Prostate gland (tissue), 2 donors: ENCODE data around the gene PRKAA1. TPM values are rescaled to one million over a fixed set of nuclear protein-coding genes. Genes with fewer than 3 reads are reported as not detected.
"Not testable (repeated sequence)": the region's sequence is repeated elsewhere in the genome, so short reads cannot be mapped to it uniquely, and the experiment has no call there.

Source experiments
- DNase-seq: peaks from one replicate; pipeline ENCODE4 v3.0.0-alpha.2; 2019; ENCODE audit warnings: low spot score
- H3K27ac ChIP-seq, 2 donors: fragments of 200-600 bp; sonication (generic); 2 replicates each; pipeline ENCODE4 v1.5.1; 2017 to 2019
- H3K27me3 ChIP-seq: fragments of 200-600 bp; sonication (generic); replicated peaks from 2 replicates; pipeline ENCODE4 v1.5.1; 2019; ENCODE audit not compliant: insufficient read depth
- H3K36me3 ChIP-seq, 2 donors: fragments of 200-600 bp; sonication (generic); 1 replicate in 1 of 2; 2 replicates in 1 of 2; pipeline versions ENCODE4 v1.5.1 to v1.8.1; 2017 to 2019
- H3K4me1 ChIP-seq: fragments of 200-600 bp; sonication (generic); replicated peaks from 2 replicates; pipeline ENCODE4 v1.5.1; 2019
- H3K4me3 ChIP-seq, 2 donors: fragments of 200-600 bp; sonication (generic); 2 replicates each; pipeline ENCODE4 v1.5.1; 2017 to 2019
- H3K9me3 ChIP-seq: fragments of 200-600 bp; sonication (generic); 2 replicates; pipeline ENCODE4 v1.5.1; 2017
- CTCF ChIP-seq, 4 experiments: fragments of 200-600 bp in 2 of 4; fragments of 450-650 bp in 2 of 4; sonication (generic) in 2 of 4; IDR thresholded peaks; 1 replicate in 3 of 4; 2 replicates in 1 of 4; pipeline ENCODE4 v1.5.1; 2016 to 2019; ENCODE audit warnings: antibody characterized with exemption in 4 of 4, mild to moderate bottlenecking in 2 of 4, moderate library complexity in 2 of 4
- POLR2A ChIP-seq: fragments of 450-650 bp; IDR thresholded peaks from one replicate; pipeline ENCODE4 v1.6.1; 2016; ENCODE audit warnings: antibody characterized with exemption, mild to moderate bottlenecking
- POLR2AphosphoS5 ChIP-seq: sonication (generic); formaldehyde crosslinking; IDR thresholded peaks from one replicate; pipeline ENCODE4 v1.6.1; 2017; ENCODE audit warnings: antibody characterized with exemption
- WGBS: methylation state at CpG from one replicate; pipeline ENCODE4 v1.1.5; 2018; 5-methylcytosine and 5-hydroxymethylcytosine counted together
- intact Hi-C: fragments of 100-400 bp; cut with DNase I; formaldehyde crosslinking; loops from one replicate; pipeline ENCODE4 v1.14.2; 2022
- total RNA-seq, 2 donors: library from RNA; depleted of rRNA; stranded (reverse); fragments of >200 nt; gene quantifications; one replicate each; pipeline ENCODE4 v1.1.0, GENCODE V29; 2016

PRKAA1 gene
- total RNA-seq, 2 donors from 2014 or later = 64.9 to 110 TPM

DNA sequence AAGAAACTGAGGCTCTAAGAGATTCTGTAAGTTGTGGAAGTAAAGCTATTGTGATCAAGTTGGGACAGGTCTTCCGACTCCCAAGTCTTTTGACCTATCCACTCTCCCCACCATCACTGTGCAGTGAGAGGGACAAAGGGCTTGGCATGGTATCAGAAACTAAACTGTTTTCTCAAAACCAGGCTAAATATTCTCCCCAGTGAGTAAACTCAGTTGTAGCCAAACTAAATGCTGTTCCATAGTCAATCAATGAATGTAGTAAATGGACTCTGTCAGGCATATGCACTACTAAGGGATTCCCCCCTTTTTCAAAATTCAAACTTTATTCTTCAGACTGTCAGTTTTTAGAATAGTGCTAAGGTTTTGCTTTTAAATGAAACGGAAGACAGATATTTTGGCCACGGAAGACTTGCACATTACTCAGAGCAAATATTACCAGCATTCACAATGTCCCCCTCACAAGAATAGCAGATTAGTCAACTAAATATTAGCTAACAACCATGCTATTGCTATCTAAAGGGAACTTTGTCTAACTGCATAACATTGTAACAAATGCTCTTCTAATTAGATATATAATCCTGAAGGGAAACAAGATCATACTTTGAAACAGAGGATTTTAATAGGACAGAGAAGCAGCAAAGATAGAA is 7.1 kb downstream of the PRKAA1 start:
- Histone ChIP-seq H3K27me3 (no peaks in the 10 kb centered on the region), H3K27ac (no peak overlapping the region), H3K9me3 (no peaks in the 10 kb centered on the region), H3K4me1 (peaks cover 5% of the 10 kb centered on the region), H3K36me3 (no peaks in the 10 kb centered on the region), H3K4me3 (no peak overlapping the region)
- no peak for DNase-seq
- WGBS = 53% methylated on average over 3 of the region's 3 CpGs
- TF ChIP-seq POLR2AphosphoS5 = no peak
- intact Hi-C loops = no loop called here

DNA sequence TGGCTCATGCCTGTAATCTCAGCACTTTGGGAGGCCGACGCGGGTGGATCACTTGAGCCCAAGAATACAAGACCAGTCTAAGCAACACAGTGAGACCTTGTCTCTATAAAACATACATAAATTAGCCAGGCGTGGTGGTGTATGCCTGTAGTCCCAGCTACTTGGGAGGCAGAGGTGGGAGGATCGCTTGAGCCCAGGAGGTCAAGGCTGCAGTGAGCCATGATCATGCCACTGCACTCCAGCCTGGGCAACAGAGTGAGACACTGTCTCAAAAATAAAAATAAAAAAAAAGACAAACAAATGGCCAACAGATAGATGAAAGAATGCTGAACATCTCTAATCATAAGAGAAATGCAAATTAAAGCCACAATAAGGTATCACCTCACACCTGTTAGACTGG is 9.2 kb downstream of the PRKAA1 start:
- intact Hi-C loops, H3K27ac ChIP-seq, H3K36me3 ChIP-seq, H3K4me1 ChIP-seq, H3K27me3 ChIP-seq, H3K9me3 ChIP-seq, DNase-seq, H3K4me3 ChIP-seq: not testable (repeated sequence)
- WGBS = 98% methylated on average over 5 of the region's 5 CpGs

- DNase-seq = no peak
- TF ChIP-seq POLR2A = no peak
- no peak for TF ChIP-seq CTCF (IDR thresholded peaks at IDR 0.05)
- no peak for TF ChIP-seq POLR2AphosphoS5
- intact Hi-C loops = no loop called here
- no peaks in the 10 kb centered on the region for H3K4me1 ChIP-seq
- WGBS = 100% methylated on average over 1 of the region's 1 CpG
- H3K4me3 ChIP-seq = no peak overlapping the region
- H3K9me3 ChIP-seq = no peaks in the 10 kb centered on the region
- H3K36me3 ChIP-seq = no peaks in the 10 kb centered on the region
- no peaks in the 10 kb centered on the region for H3K27me3 ChIP-seq
- no peak overlapping the region for H3K27ac ChIP-seq
Measured at GRCh38 chr5:40787986-40788385, 10.2 kb downstream of the PRKAA1 start.

DNA sequence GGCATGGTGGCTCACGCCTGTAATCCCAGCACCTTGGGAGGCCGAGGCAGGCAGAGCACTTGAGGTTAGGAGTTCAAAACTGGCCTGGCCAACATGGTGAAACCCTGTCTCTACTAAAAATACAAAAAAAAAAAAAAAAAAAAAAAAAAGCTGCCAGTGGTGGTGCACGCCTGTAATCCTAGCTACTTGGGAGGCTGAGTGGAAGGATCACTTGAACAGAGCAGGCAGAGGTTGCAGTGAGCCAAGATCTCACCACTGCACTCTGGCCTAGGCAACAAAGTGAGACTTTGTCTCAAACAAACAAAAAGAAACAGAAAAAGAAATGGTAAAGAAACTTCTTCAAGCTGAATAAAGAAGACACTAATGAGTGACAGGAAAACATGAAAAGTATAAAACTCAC is 11.5 kb downstream of the PRKAA1 start:
- intact Hi-C loops, H3K4me1 ChIP-seq, H3K9me3 ChIP-seq, H3K27ac ChIP-seq, H3K36me3 ChIP-seq, DNase-seq, H3K27me3 ChIP-seq, H3K4me3 ChIP-seq: not testable (repeated sequence)
- WGBS = 96% methylated on average over 3 of the region's 3 CpGs

DNA sequence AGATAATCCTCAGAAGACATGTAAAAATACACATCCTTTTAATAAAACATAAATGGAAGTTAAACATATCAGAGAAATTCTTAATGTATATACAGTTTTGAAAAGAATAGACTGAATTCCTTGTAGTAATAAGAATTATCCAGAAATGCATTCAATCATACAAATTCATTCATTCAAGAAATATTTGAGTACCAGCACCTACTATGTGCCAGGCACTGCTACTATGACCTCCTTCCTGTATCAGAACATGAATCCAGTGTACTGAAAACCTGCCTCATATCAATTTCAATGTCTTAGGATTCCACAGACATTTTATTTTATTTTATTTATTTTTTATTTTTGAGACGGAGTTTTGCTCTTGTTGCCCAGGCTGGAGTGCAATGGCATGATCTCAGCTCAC is 13.3 kb downstream of the PRKAA1 start:
- Histone ChIP-seq H3K27me3 (no peaks in the 10 kb centered on the region), H3K4me3 (no peak overlapping the region), H3K36me3 (no peaks in the 10 kb centered on the region), H3K4me1 (no peaks in the 10 kb centered on the region), H3K9me3 (no peaks in the 10 kb centered on the region), H3K27ac (no peak overlapping the region)
- no peak for TF ChIP-seq POLR2AphosphoS5
- TF ChIP-seq CTCF (IDR thresholded peaks at IDR 0.05) = no peak
- TF ChIP-seq POLR2A = no peak
- no peak for DNase-seq
- intact Hi-C loops = no loop called here
- WGBS = 77% methylated on average over 1 of the region's 1 CpG

DNA sequence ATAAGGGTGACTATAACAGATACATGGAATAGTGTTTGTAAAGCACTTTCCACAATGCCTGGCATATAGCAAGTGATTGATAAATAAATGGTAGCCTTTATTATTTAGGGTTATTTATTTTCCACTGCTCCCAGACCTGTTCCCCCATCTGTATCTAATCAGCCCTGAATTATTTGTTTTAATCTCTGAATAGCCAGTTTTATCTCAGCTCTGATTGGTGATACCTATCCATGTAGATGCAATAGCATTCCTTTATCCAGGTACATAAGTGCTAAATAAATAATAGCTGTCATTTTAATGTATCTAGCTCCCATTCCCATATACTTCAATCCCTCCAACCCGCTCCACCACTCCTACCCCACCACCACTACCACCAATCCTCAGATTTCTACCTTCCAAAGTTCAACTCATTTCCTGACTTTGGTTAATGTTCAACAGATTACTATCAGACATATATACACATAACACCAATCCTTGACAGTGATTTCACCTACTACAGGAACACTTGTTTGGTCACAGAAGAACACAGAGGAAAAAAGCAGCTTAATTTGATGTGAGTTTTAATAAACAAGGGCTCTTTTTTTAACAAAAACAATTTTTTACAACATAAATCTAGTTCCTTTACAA is 14.0 kb downstream of the PRKAA1 start:
- H3K4me3 ChIP-seq = no peak overlapping the region
- no peak for DNase-seq

More for the DNA sequence above, 14.0 kb downstream of the PRKAA1 start:
- 83% methylated on average over 1 of the region's 1 CpG for whole genome bisulfite sequencing
- intact Hi-C loops = no loop called here
- no peaks in the 10 kb centered on the region for H3K36me3 ChIP-seq
- no peaks in the 10 kb centered on the region for H3K27me3 ChIP-seq
- H3K27ac ChIP-seq = no peak overlapping the region
- no peaks in the 10 kb centered on the region for H3K4me1 ChIP-seq
- no peak for TF ChIP-seq CTCF (IDR thresholded peaks at IDR 0.05)
- TF ChIP-seq POLR2A = no peak
- no peak for TF ChIP-seq POLR2AphosphoS5
- H3K9me3 ChIP-seq = no peaks in the 10 kb centered on the region
